Daoy (cell line): ENCODE measurements around the gene OTOP3. TPM values are rescaled to one million over a fixed set of nuclear protein-coding genes. Genes with fewer than 3 reads are reported as not detected.
"Not testable (repeated sequence)": the region's sequence is repeated elsewhere in the genome, so short reads cannot be mapped to it uniquely, and the experiment has no call there.

ENCODE experiments used
- DNase-seq: peaks from one replicate; pipeline ENCODE4 v3.0.0-alpha.2; 2015; ENCODE audit warnings: low read depth
- total RNA-seq: library from RNA; depleted of rRNA; stranded (reverse); fragments of >200 nt; shearing (Covaris generic); gene quantifications from 2 replicates; pipeline ENCODE4 v1.2.3, GENCODE V29; 2014

OTOP3 gene
- total RNA-seq, 1 experiment from 2014 or later, result not detected

DNA sequence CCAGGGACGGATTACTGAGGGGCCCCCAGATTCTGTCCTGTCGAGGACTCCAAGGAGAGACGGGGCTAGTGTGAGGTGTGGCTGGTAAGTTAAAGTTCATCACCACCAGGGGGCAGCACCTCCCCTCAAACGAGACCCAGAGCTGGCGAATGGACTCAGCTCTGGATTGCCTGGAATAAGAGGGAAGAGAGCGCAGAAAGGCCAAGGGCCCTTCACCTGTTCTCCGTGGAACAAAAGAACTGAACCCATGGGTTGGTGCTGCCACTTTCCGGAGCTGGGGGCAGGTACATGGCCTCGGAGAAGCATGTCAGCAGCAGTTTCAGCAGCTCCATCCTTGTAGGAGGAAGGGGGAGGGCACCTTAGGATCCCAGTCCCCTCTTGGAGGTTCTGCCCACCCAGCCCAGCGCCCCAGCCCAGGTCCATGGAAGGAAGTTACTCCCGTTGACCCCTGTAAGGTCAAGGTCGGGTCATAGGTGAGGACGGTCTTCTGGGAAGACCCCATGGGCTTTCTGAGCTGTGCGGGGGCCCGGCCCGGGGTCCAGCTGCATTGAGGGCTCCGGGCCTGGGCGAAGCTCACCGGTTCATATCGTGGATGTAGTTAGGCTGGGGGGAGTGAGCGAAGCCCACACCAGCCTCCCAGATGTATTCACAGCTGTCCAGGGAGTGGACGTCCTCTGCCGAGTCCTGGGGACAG is 26.1 kb downstream of the OTOP3 start:
- DNase-seq, result peak; percentile 89

DNA sequence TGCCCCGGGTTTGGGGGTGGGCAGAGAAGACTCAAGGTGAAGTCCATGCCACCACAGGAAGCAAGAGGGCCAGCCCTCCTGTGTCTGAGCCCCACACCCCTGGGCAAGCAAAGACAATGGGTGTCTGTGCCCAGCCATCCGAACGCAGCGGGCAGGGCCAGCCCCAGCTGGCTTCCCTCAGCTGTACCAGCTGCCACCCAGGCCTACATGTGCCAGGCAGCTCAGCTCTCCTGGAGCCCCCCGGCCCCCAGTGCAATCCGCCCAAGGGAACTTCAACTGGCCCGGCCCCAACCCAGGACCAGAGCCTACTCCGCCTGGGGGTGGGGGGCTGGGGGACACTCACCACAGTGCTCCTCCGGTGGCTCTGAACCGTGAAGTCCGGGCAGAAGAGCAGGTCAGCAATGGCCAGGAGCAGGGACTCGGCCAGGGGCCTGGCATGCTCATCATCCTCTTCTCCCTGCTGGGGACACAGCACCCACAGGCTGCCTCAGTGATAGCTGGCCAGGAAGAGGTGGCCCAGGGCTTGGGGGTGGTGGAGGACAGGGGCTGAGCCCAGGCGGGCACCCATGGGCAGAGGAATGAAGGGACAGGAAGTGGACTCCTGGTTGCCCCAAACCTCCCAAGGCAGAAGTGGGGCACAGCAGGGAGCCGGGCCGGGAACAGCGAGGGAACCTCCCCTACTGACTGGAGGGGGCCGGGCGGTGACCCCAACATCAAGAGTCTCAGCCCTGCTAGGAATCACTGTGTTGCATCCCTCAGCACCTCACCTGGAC is 27.1 kb downstream of the OTOP3 start:
- DNase-seq, result no peak

DNA sequence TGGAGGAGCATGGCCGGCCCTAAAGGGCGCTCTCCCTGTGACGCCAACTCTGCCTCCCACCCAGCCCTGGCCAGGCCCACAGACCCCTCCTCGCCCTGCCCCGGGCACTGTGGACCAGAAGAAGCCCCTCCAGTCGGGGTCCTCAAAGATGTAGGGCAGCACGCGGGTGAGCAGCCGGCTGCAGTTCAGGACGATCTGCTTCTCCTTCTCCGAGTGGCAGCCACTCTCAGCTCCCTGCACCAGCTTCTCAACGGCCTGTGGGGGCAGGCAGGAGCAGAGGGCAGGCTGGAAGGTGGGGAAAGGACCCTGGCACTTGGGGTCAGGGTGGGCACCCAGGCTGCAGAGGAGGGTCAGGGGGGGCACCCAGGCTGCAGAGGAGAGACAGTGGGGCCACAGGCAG is 28.0 kb downstream of the OTOP3 start:
- no peak for DNase-seq

GRCh38 chr17:74964246-74964761 is 28.6 kb downstream of the OTOP3 start:
- no peak for DNase-seq

- DNase-seq, result no peak
Measured at GRCh38 chr17:74964988-74965622, 29.4 kb downstream of the OTOP3 start.

- no peak for DNase-seq
Measured at GRCh38 chr17:74968361-74968780, 32.7 kb downstream of the OTOP3 start.

GRCh38 chr17:74969501-74969900 is 33.8 kb downstream of the OTOP3 start:
- DNase-seq, result not testable (repeated sequence)

DNA sequence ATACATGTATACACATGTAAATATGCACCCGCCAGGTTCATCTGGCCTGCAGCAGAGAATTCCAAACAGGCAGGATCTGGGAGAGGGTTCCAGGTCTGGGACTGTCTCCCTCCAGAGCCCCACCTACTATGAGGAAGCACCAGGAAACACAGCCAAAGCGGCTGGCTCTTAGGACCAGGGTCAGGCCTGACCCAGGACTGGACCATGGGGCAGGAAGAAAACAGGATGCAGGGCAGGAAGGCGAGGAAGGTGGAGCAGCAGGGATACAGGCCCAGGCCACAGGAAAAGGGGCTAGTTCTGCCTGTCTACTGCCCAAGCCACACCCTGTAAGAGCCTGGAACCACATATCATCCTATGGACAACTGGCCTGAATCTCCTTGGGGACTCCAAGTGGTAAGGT is 34.7 kb downstream of the OTOP3 start:
- no peak for DNase-seq

DNA sequence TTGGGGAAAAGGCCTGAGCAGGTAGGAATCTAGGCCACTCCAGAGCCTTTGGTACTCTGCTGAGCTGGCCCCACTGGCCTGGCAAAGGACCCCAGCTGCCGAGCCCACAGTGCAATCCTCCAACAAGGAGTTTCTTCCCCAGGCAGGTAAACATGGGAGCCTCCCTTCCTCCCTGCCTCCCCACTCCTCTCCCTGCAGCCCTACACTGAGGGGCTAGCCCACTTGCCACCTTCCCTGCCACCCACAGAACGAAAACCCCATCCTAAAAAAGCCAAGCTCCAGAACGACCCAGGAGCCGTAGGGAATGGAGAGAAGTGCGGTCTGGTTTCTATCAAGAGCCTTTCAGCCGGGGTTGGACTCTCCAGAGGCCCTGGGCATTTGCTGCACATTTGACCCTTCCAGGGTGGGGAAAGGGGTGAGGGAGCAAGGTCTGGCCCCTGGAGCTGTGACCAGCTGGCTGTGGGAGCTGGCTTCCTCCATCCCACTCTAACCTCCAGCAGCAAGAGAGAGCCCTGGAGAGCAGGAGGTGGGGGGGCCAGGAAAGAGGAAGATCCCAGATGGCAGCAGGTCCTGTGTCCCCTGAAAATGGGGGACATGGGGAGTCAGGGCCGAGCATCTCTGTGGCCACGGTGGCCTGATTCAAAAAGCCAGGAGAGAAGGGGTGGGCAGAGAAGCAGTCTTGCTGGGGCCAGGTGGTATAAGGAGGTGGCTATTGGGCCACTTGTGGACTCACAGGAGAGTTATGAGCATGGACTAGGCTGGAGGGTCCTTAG is 35.6 kb downstream of the OTOP3 start:
- no peak for DNase-seq

DNA sequence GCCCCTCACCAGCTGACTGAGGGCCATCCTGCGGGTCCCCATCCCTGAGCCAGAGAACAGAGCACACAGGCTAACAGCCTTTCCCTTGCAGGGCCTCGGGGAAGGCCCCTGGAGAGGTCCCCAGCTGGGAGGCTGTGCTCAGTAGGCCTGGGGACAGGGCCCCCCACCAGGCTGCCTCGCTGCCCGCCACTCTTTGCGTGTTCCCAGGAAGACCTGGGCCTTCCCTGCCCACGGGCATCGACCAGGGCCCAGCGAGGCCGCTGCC is 36.1 kb downstream of the OTOP3 start:
- no peak for DNase-seq

DNA sequence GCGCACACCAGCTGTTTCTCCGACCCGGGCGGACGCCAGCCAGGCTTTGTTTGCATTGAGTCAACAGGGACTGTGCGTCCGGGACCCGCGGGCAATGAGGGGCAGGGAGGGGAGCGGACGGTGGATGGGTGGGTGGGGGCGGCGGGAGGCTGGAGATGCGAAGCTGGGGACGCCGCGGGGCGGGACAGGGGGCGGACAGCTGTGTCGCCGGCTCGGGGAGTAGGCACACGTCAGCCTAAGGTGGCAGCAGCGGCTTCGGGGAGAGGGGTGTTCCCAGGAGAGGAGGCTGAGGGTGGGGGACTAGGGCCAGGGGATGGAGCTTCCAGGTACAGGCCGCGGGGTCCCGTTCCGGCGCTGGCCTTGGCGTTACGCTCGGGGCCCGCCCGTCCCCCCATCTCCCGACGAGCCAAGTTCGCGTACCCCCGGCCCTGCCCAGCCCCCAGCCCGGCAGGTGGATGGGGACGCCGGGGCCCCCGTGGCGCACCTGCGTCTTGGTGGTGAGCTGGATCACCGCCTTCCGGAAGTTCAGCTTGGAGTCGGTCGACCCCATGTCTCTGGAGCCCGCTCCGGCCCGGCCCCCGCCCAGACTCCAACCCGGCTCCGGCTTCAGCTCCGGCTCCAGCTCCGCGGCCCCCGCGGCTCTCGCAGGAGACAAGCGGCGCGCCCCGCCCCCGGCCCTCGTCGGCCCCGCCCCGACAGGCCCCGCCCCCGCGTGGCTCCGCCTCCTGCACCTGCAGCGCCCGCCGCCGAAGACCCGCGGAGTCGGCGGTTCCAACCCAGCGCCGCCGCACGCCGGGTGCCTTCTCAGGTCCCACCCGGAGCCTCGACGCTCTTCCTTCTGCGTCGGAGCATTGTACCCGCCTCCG is 36.6 kb downstream of the OTOP3 start, which contains the start of gene HID1:
TSS of gene HID1 (minus strand) at position 653 of the 866 bp plus-strand sequence. CDS start at position 550, 103 bp downstream.
- peak; percentile 63 for DNase-seq

- DNase-seq, result no peak
Measured at GRCh38 chr17:74972973-74973328, 37.3 kb downstream of the OTOP3 start.

DNA sequence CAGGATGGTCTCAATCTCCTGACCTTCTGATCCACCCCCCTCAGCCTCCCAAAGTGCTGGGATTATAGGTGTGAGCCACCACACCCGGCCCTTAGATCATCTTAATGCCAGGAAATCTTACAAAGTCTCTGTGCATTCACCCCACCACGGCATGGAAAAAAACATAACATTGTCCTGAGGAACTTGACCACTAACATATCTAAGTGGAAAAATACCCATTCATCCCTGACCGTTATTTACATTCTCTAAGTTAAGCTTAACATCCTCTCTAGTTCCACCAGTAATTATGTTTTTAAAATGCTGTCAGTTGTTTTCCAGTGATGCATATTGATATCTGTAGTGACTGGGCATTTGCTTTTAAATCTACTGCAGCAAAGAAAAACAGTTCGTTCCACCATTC is 40.2 kb downstream of the OTOP3 start:
- no peak for DNase-seq

GRCh38 chr17:74977802-74978201 is 42.1 kb downstream of the OTOP3 start:
- DNase-seq, result no peak

GRCh38 chr17:74978240-74978639 is 42.5 kb downstream of the OTOP3 start:
- no peak for DNase-seq

GRCh38 chr17:74979408-74980146 is 43.9 kb downstream of the OTOP3 start:
- DNase-seq, result no peak

DNA sequence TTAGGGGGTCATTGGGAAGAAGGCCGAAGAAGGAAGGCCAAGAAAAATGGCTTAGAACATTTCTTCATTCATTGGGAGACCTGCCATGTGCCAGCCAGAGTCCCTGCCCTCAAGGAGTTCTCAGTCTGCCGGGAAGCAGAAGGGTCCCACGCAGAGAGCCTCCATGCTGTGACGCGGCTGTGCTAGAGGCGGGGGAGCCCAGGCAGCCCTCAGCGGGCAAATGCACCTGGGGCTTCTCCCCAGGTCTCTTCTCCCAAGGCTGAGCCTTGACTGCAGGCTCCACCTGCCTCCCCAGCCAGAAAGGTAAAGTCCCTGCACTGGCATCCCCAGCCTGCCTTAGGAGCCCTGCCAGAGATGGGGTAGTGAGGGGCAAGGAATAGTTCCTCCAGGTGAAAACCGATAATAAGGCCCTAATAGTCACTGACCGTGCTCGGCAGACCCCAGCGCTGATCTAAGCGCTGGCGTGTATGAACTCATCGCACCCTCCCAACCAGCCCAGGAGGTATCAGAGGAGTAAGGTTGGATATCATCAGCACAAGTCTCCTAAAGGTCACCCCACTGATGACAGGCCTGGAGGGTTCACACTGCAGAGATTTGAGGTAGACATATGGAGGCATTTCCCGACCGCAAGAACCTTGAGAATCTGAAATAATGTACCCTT is 45.8 kb downstream of the OTOP3 start:
- DNase-seq, result no peak

- peak; percentile 81 for DNase-seq
Measured at GRCh38 chr17:74981979-74982662, 46.4 kb downstream of the OTOP3 start.

DNA sequence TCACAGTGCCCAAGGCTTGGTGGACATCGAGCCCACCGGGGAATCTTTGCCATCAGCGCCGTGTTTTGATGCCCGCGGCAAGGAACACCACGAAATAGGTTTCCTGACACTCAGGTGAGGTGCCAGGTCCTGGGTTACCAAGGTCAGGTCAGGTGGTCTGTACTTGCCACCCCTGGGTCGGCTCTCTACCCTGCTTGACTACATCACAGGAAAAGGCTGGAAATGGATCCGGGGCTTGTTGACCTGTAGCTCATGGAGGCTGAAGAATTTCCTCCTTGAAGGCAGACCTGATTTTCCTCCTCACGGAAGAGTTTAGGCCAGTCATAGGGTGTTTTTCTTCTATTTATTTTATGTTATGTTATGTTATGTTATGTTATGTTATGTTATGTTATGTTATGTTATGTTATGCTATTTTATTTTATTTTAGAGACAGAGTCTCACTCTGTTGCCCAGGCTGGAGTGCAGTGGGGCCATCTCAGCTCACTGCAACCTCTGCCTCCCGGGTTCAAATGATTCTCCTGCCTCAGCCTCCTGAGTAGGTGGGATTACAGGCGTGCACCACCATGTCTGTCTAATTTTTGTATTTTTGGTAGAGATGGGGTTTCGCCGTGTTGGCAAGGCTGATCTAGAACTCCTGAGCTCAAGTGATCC is 47.1 kb downstream of the OTOP3 start:
- DNase-seq, result not testable (repeated sequence)
